A549 (cell line): Measurements from ENCODE around the gene PCNX2. TPM values are rescaled to one million over a fixed set of nuclear protein-coding genes. Genes with fewer than 3 reads are reported as not detected.

Experiments
- polyA plus RNA-seq, 4 experiments: library from polyadenylated mRNA; depleted of rRNA in 3 of 4; stranded (reverse); fragments of >200 nt; fragmentation: RNase III in 1 of 4; extraction: RNeasy Plus Mini Kit Qiagen cat#74134 plus additional on column Dnase treatment in 1 of 4; gene quantifications; 2 replicates in 3 of 4; 3 replicates in 1 of 4; pipeline ENCODE4 v1.2.3, GENCODE V29; 2011 to 2017

The PCNX2 gene
- polyA plus RNA-seq, 2 of the 4 experiments (the other 2 are of a cell fraction), result 8.8 to 27.2 TPM

Other genes with a start within 250 kb of the PCNX2 start
- 23.5 and 26.9 TPM in 2 replicates for gene MAP3K21, start 32.0 kb upstream of the PCNX2 start, polyA plus RNA-seq (2011; rRNA removed)
- gene MAP3K21, start 32.0 kb upstream of the PCNX2 start, polyA plus RNA-seq (2017; fragmentation: RNase III; extraction: RNeasy Plus Mini Kit Qiagen cat#74134 plus additional on column Dnase treatment), result 14.0 to 14.4 TPM (median 14.2 TPM) in 3 replicates